Ovary (tissue), 9 donors: ENCODE results near the gene FRY. TPM values are rescaled to one million over a fixed set of nuclear protein-coding genes. Genes with fewer than 3 reads are reported as not detected.

Experiments
- DNase-seq, 5 donors: peaks; one replicate each; pipeline ENCODE4 v3.0.0-alpha.2; 2019 to 2020
- H3K27ac ChIP-seq, 2 donors: fragments of 200-600 bp; one replicate each; pipeline versions ENCODE4 v1.5.1 to v1.8.0; 2019 to 2022
- H3K27me3 ChIP-seq: fragments of 200-600 bp; one replicate; pipeline ENCODE4 v1.8.0; 2022
- H3K36me3 ChIP-seq: fragments of 200-600 bp; sonication (generic); one replicate; pipeline ENCODE4 v1.5.1; 2019
- H3K4me1 ChIP-seq: one replicate; pipeline ENCODE4 v1.8.1; 2013; ENCODE audit warnings: mild to moderate bottlenecking, moderate library complexity; ENCODE audit not compliant: insufficient read depth
- H3K4me3 ChIP-seq: fragments of 200-600 bp; sonication (generic); one replicate; pipeline ENCODE4 v1.5.1; 2017
- H3K9me3 ChIP-seq, 2 donors: fragments of 200-600 bp in 1 of 2; sonication (generic) in 1 of 2; one replicate each; pipeline versions ENCODE4 v1.5.1 to v1.8.1; 2013 to 2019; ENCODE audit warnings: mild to moderate bottlenecking in 1 of 2, moderate library complexity in 1 of 2
- CTCF ChIP-seq, 3 donors: fragments of 450-650 bp in 2 of 3; fragments of 200-600 bp in 1 of 3; IDR thresholded peaks; one replicate each; pipeline versions ENCODE4 v1.5.1 to v1.8.0; 2016 to 2022; ENCODE audit warnings: antibody characterized with exemption in 3 of 3, mild to moderate bottlenecking in 1 of 3
- EP300 ChIP-seq: sonication (generic); formaldehyde crosslinking; IDR thresholded peaks from one replicate; pipeline ENCODE4 v1.6.1; 2017; ENCODE audit warnings: antibody characterized with exemption
- POLR2A ChIP-seq: fragments of 450-650 bp; IDR thresholded peaks from one replicate; pipeline ENCODE4 v1.6.1; 2017; ENCODE audit warnings: antibody characterized with exemption, mild to moderate bottlenecking, moderate library complexity
- WGBS, 3 donors: extraction: QIAGEN DNeasy Blood & Tissue Kit in 1 of 3; methylation state at CpG; one replicate each; pipeline versions ENCODE4 v1.1.5 to v1.1.7; 2013 to 2017; 5-methylcytosine and 5-hydroxymethylcytosine counted together
- intact Hi-C, 4 donors: fragments of 100-400 bp; cut with DNase I; formaldehyde crosslinking; loops; one replicate each; pipeline versions ENCODE4 v1.11.0 to v1.15.1; 2022 to 2023
- polyA plus RNA-seq, 2 donors: library from polyadenylated mRNA; stranded (reverse); fragments of 200-250 nt in 1 of 2; fragments of 350-450 nt in 1 of 2; fragmentation: Illumina TruSeq in 1 of 2; extraction: RNeasy Lipid Tissue Mini Kit (QIAGEN cat#74804) in 1 of 2; gene quantifications; one replicate each; pipeline ENCODE4 v1.2.3, GENCODE V29; 2013 to 2014
- total RNA-seq, 7 donors: library from RNA; depleted of rRNA in 2 of 7; stranded (reverse); fragments of >200 nt in 2 of 7; fragmentation: NEBNext Ultra II Directional in 3 of 7; extraction: Animal tissue kit (Norgen Biotek cat#: 25700) in 3 of 7; gene quantifications; one replicate each; pipeline versions ENCODE4 v1.1.0 to v1.2.4, GENCODE V29; 2016 to 2023
- donor health status: DM: no; HTN: no; CAD: no; lungs with moderate emphysema.
- donor health status: DM: no; HTN: no; CAD: no.
- donor health status: Bipolar disorder and iron deficiency.
- donor health status: DM: yes; HTN: yes; CAD: no.
- donor health status: DM: no; HTN: no; CAD: no.
- donor health status: DM: yes; HTN: yes; CAD: no.

Gene FRY
- total and polyA plus RNA-seq, 9 donors = 11.6 to 36.7 (median 19.4) TPM

- no peak overlapping the region for H3K4me3 ChIP-seq
- H3K9me3 ChIP-seq = no peaks in the 10 kb centered on the region
- no peaks in the 10 kb centered on the region for H3K27me3 ChIP-seq
- H3K27ac ChIP-seq = no peak overlapping the region
- TF ChIP-seq POLR2A = no peak
- no peak for TF ChIP-seq CTCF (IDR thresholded peaks at IDR 0.05)
- no peak for TF ChIP-seq EP300
- H3K4me1 ChIP-seq = no peaks in the 10 kb centered on the region
- no peak for DNase-seq
- 79 to 84% (median 80%) methylated on average over 4 of the region's 4 CpGs for WGBS, 3 donors
- intact Hi-C loops = loop anchor here in 1 of 4 donors (10.0 kb wide), 1 partner anchor 285 kb away; no protein-coding TSS in a partner anchor
- H3K36me3 ChIP-seq = no peaks in the 10 kb centered on the region
Observed at GRCh38 chr13:32299893-32300292, 268.3 kb downstream of the FRY start.

DNA sequence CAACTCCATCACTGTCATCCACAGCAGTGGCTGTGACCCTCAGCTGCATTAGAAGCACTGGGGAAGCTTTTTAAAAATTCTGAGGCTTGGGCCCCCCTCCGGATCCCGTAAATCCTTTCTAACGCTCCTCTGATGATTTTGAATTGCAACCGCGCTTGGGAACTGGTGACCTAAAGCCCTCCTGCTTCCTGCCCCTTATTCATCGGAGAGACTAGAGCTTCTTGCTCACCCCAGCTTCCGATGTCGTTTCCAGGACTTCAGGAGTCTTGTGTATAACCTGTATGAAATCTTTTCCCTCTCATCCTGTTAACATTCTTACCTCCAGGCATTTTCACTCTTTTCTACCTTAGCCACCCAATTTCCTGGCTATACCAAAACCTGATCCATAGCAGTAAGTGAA lies 268.8 kb downstream of the FRY start:
- no peaks in the 10 kb centered on the region for H3K27me3 ChIP-seq
- H3K9me3 ChIP-seq = no peaks in the 10 kb centered on the region
- no peaks in the 10 kb centered on the region for H3K36me3 ChIP-seq
- no peak for TF ChIP-seq CTCF (IDR thresholded peaks at IDR 0.05)
- no peak for TF ChIP-seq EP300
- no peak for TF ChIP-seq POLR2A
- intact Hi-C loops = loop anchor here in 1 of 4 donors (10.0 kb wide), 1 partner anchor 286 kb away; no protein-coding TSS in a partner anchor
- H3K4me1 ChIP-seq = no peaks in the 10 kb centered on the region
- no peak overlapping the region for H3K27ac ChIP-seq
- WGBS, 3 donors = 59 to 77% (median 67%) methylated on average over 8 of the region's 8 CpGs
- no peak overlapping the region for H3K4me3 ChIP-seq
- no peak for DNase-seq

- DNase-seq = no peak
- Histone ChIP-seq H3K27me3 (no peaks in the 10 kb centered on the region), H3K27ac (no peak overlapping the region), H3K9me3 (no peaks in the 10 kb centered on the region), H3K4me3 (no peak overlapping the region), H3K36me3 (no peaks in the 10 kb centered on the region), H3K4me1 (no peaks in the 10 kb centered on the region)
- 93 to 99% (median 95%) methylated on average over 1 of the region's 1 CpG for WGBS, 3 donors
- TF ChIP-seq POLR2A = no peak
- TF ChIP-seq CTCF (IDR thresholded peaks at IDR 0.05) = no peak
- TF ChIP-seq EP300 = no peak
- intact Hi-C loops = loop anchor here in 1 of 4 donors (10.0 kb wide), 1 partner anchor 286 kb away; no protein-coding TSS in a partner anchor
Observed at GRCh38 chr13:32300920-32301319, 269.3 kb downstream of the FRY start.

GRCh38 chr13:32302461-32302860 lies 270.9 kb downstream of the FRY start:
- Histone ChIP-seq H3K36me3 (no peaks in the 10 kb centered on the region), H3K4me1 (no peaks in the 10 kb centered on the region)
- TF ChIP-seq EP300 (no peak), CTCF (IDR thresholded peaks at IDR 0.05) (no peak), POLR2A (no peak)

More at GRCh38 chr13:32302461-32302860, 270.9 kb downstream of the FRY start:
- intact Hi-C loops = loop anchor here in 1 of 4 donors (10.0 kb wide), 1 partner anchor 288 kb away; no protein-coding TSS in a partner anchor
- WGBS, 3 donors = 80 to 85% (median 84%) methylated on average over 2 of the region's 2 CpGs
- H3K9me3 ChIP-seq = no peaks in the 10 kb centered on the region
- no peak overlapping the region for H3K27ac ChIP-seq
- no peak for DNase-seq
- H3K27me3 ChIP-seq = no peaks in the 10 kb centered on the region
- H3K4me3 ChIP-seq = no peak overlapping the region
